Fibroblast of peridontal ligament (primary cell): ENCODE data around the gene MRPL18.

ENCODE experiments used
- DNase-seq: peaks from one replicate; pipeline ENCODE4 v3.0.0-alpha.2; 2010; ENCODE audit errors: extremely low read depth

MRPL18 gene

DNA sequence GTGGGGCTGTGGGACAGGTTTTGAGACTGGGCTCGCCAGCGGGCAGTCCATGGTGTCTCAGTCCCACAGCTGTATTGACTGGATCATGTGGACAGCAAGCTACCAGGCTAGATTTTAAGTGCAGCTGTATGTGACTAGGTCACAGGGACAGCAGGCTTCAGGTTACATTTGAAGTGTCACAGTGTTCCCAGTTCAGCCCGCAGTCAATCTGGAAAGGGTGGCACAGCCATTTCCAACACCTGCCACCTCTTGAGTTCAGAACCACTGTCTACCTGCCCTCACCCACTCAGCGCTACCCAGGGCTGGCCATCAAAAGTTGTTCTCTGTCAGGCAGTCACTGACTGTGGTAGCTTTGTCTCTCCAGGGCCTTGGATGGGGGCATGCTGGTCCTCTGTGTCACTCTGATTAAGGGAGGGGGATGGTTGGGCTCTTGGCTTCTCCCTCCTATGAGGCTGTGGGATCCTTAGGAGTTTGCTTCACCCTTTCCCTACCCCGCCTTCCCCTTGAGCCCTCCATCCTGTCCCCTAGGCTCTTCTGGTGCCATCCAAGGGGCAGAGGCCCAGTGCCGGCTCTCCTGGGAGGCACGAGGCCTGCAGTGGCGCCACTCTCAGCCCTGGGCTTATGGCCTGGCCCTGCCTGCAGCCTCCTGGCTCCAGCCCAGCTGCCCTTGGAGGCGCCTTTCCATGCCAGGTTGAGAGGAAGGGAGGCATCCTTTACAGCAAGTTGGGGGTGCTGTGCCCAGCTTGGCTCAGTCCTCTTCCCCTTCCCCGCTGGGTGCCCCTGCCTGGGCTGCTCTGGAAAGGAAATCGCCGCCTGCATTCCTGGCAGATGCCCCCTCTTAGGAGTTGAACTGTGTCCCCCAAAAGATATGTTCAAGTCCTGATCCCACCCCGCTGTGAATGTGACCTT, 54.7 kb downstream of the MRPL18 start:
- DNase-seq: no peak
